Measurements from ENCODE around the gene MAP2K5.

The MAP2K5 gene

GRCh38 chr15:67824976-67825880 lies 282.7 kb downstream of the MAP2K5 start, which contains the start of gene SKOR1:
Gene SKOR1, plus strand, starts transcription at chr15:67825509. Its CDS starts 94 bp downstream, at chr15:67825603.
- no peak for DNase-seq (ENCODE audit: low read depth in 3 of 3)

- DNase-seq (ENCODE audit: low read depth in 3 of 3): no peak
Measured at GRCh38 chr15:67825881-67826716, 283.6 kb downstream of the MAP2K5 start.

GRCh38 chr15:67826717-67827561 lies 284.4 kb downstream of the MAP2K5 start:
- no peak for DNase-seq (ENCODE audit: low read depth in 3 of 3)

GRCh38 chr15:67827562-67828277 lies 285.2 kb downstream of the MAP2K5 start:
- DNase-seq (ENCODE audit: low read depth in 3 of 3): no peak

GRCh38 chr15:67828278-67828968 lies 285.9 kb downstream of the MAP2K5 start:
- no peak for DNase-seq (ENCODE audit: low read depth in 3 of 3)

- no peak for DNase-seq (ENCODE audit: low read depth in 3 of 3)
Measured at GRCh38 chr15:67828969-67829646, 286.6 kb downstream of the MAP2K5 start.

GRCh38 chr15:67829647-67830504 lies 287.4 kb downstream of the MAP2K5 start:
- no peak for DNase-seq (ENCODE audit: low read depth in 3 of 3)

GRCh38 chr15:67831363-67831762 lies 288.9 kb downstream of the MAP2K5 start:
- DNase-seq (ENCODE audit: low read depth in 3 of 3): no peak

- DNase-seq (ENCODE audit: low read depth in 3 of 3): no peak
Measured at GRCh38 chr15:67832031-67832551, 289.6 kb downstream of the MAP2K5 start.

GRCh38 chr15:67832897-67833709 lies 290.6 kb downstream of the MAP2K5 start:
- DNase-seq (ENCODE audit: low read depth in 3 of 3): no peak

- DNase-seq (ENCODE audit: low read depth in 3 of 3): no peak
Measured at GRCh38 chr15:67833710-67834511, 291.4 kb downstream of the MAP2K5 start.

GRCh38 chr15:67834581-67835296 lies 292.2 kb downstream of the MAP2K5 start:
- DNase-seq (ENCODE audit: low read depth in 3 of 3): no peak

- DNase-seq (ENCODE audit: low read depth in 3 of 3): no peak
Measured at GRCh38 chr15:67835297-67836133, 293.0 kb downstream of the MAP2K5 start.

GRCh38 chr15:67836134-67836455 lies 293.6 kb downstream of the MAP2K5 start:
- DNase-seq (ENCODE audit: low read depth in 3 of 3): no peak

- DNase-seq (ENCODE audit: low read depth in 3 of 3): peak in 1 of 3 experiments; percentile 37
Measured at GRCh38 chr15:67836477-67836876, 294.0 kb downstream of the MAP2K5 start.
